ENCODE measurements around the gene PRKAG1. TPM values are rescaled to one million over a fixed set of nuclear protein-coding genes. Genes with fewer than 3 reads are reported as not detected.

PRKAG1 gene
- total and polyA plus RNA-seq, 2 experiments from 2014 or later, result 41.0 to 54.5 TPM

DNA sequence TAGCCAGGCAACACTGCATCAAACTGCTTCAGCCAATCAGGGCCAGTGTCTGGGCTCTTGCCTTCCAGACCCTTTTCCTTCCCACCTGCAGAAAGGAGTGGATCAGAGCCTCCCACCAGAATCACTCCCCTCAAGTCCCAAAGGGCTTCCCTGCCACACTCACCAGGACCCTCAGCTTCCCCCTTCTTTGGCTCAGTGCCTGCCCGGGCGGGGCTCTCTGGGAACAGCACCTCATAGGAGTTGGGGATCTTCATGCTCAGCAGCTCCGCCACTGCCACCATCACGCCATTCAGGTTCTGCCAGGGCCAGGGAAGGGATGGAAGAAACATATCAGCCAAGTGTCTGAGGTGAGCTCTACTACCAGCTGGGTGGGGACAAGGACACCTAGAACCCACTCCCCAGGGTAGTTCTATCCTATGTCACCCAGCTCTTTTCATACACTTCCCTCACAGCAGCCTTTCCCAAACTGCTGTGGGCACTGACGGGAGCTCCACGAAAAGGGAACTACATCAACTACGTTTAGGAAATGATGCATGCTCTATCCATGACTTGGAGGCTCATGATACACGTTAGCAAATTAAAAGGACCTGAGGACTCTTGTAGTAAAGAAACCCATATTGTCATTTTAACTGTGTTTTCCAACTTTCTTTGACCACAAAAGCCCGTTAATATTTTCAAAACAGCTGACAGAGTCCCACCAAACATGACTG is 9.4 kb upstream of the PRKAG1 start:
- DNase-seq (ENCODE audit: low read depth in 1 of 2, low spot score in 1 of 2), result no peak
- peaks cover 65% of the 10 kb centered on the region for H3K36me3 ChIP-seq
- no peaks in the 10 kb centered on the region for H3K27me3 ChIP-seq
- no peaks in the 10 kb centered on the region for H3K4me1 ChIP-seq (ENCODE audit: low read depth)
- TF ChIP-seq, protein P1, sequence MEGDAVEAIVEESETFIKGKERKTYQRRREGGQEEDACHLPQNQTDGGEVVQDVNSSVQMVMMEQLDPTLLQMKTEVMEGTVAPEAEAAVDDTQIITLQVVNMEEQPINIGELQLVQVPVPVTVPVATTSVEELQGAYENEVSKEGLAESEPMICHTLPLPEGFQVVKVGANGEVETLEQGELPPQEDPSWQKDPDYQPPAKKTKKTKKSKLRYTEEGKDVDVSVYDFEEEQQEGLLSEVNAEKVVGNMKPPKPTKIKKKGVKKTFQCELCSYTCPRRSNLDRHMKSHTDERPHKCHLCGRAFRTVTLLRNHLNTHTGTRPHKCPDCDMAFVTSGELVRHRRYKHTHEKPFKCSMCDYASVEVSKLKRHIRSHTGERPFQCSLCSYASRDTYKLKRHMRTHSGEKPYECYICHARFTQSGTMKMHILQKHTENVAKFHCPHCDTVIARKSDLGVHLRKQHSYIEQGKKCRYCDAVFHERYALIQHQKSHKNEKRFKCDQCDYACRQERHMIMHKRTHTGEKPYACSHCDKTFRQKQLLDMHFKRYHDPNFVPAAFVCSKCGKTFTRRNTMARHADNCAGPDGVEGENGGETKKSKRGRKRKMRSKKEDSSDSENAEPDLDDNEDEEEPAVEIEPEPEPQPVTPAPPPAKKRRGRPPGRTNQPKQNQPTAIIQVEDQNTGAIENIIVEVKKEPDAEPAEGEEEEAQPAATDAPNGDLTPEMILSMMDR (IDR thresholded peaks at IDR 0.05; ENCODE audit: low read depth, low read length), result no peak
- no peaks in the 10 kb centered on the region for H3K9me3 ChIP-seq (ENCODE audit: low read depth)
- no peak overlapping the region for H3K4me3 ChIP-seq
- H3K27ac ChIP-seq, result no peak overlapping the region

DNA sequence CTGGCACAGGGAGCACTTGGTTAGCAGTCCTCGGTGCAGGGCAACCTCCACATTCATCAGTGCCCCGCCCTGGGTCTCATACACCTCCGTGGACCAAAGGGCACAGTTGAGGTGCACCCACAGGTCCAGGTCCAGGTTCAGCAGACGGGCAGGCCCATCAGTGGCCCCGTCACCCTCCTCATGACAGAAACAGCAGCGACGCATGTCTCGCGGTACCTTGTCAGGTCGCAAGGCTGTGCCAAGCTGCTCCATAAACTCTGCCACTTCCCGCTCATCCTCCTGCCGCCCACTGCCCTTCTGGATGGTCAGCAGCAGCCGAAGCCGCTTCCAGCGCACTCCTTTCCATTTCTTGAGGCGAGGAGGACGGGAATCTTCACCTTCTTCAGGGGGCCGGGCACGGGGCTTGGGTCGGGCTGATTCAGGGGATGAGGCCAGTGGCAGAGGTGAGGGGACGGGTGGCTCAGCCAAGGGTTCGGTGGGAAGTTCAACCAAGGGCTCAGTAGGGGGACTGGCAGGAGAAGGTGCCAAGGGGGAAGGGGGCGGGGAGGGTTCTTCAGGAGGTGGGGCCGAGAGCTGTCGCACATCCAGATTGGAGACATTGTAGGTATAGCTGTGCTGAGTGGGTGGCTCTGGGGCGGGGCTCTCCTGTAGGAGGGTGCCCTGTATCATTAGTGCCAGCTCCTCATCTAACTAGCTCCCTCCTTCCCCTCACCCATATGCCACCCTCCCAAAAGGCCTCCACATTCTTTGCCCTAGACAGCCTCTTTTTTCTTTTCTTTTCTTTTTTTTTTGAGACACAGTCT is 8.3 kb upstream of the PRKAG1 start:
- no peak for DNase-seq (ENCODE audit: low read depth in 1 of 2, low spot score in 1 of 2)
- Histone ChIP-seq H3K27ac (no peak overlapping the region), H3K4me3 (no peak overlapping the region), H3K27me3 (no peaks in the 10 kb centered on the region), H3K9me3 (ENCODE audit: low read depth) (no peaks in the 10 kb centered on the region), H3K36me3 (peaks cover 65% of the 10 kb centered on the region), H3K4me1 (ENCODE audit: low read depth) (no peaks in the 10 kb centered on the region)
- TF ChIP-seq, protein P1 (IDR thresholded peaks at IDR 0.05; ENCODE audit: low read depth, low read length), result no peak

DNA sequence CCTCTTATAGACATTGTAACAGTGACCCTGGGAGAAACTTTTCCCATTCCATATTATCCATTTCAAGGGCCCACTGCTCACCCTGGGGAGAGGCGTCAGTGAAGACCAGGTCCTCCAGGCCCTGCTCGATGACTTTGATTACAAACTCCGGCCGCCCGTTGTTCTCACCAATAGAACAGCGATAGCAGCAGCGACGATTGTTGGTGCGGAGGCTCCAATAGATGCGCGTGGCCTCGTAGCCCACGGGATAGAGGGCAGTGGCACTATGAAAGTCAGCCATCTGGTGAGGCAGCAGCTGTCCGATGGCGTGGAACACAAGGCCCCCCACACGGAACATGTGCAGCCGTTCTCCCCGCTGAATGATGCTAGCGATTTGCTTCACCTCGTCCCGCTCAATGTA is 7.5 kb upstream of the PRKAG1 start:
- DNase-seq (ENCODE audit: low read depth in 1 of 2, low spot score in 1 of 2), result no peak
- Histone ChIP-seq H3K27ac (no peak overlapping the region), H3K4me1 (ENCODE audit: low read depth) (no peaks in the 10 kb centered on the region), H3K4me3 (no peak overlapping the region), H3K36me3 (peaks cover 70% of the 10 kb centered on the region), H3K27me3 (no peaks in the 10 kb centered on the region), H3K9me3 (ENCODE audit: low read depth) (no peaks in the 10 kb centered on the region)
- TF ChIP-seq, protein P1 (IDR thresholded peaks at IDR 0.05; ENCODE audit: low read depth, low read length), result no peak

DNA sequence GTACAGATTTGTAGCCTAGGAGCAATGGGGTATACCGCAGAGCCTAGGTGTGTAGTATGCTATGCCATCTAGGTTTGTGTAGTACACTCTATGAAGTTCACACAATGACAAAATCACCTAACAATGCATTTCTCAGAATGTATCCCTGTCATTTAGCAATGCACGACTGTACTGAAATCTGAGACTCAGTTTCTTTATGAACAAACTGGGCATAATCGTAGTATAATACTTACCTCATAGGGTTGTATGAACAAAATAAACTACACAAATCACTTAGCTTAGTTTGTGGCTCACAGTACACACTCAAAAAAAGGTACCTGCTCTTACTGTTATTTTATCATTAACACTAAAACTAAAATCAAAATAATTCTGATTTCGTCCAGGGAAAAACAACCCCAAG is 6.9 kb upstream of the PRKAG1 start:
- DNase-seq (ENCODE audit: low read depth in 1 of 2, low spot score in 1 of 2), result no peak
- H3K4me1 ChIP-seq (ENCODE audit: low read depth), result no peaks in the 10 kb centered on the region
- H3K4me3 ChIP-seq, result no peak overlapping the region
- TF ChIP-seq, protein P1 (IDR thresholded peaks at IDR 0.05; ENCODE audit: low read depth, low read length), result no peak
- peaks cover 71% of the 10 kb centered on the region for H3K36me3 ChIP-seq
- no peak overlapping the region for H3K27ac ChIP-seq
- no peaks in the 10 kb centered on the region for H3K9me3 ChIP-seq (ENCODE audit: low read depth)
- H3K27me3 ChIP-seq, result no peaks in the 10 kb centered on the region

DNA sequence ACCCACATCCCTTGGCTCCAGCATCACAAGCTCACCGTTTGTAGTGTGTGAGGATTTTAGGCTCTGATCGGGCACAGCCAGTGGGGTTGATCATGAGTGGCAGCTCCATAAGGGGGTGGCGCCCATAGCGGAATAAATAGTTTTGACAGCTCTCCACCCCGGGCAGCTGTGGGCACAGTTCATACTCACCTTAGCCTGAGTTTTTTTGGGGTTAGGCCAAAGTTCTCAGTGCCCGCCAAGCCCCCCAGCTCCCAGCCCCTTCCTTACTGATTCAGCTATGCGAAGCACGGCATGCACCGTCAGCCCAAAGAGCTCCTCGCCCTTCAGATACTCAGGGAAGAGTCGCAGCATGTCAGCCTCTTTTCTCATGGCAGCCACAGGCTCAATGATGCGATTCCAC is 6.0 kb upstream of the PRKAG1 start:
- no peak for DNase-seq (ENCODE audit: low read depth in 1 of 2, low spot score in 1 of 2)
- no peak overlapping the region for H3K4me3 ChIP-seq
- H3K9me3 ChIP-seq (ENCODE audit: low read depth), result no peaks in the 10 kb centered on the region
- H3K27me3 ChIP-seq, result no peaks in the 10 kb centered on the region
- H3K4me1 ChIP-seq (ENCODE audit: low read depth), result no peaks in the 10 kb centered on the region
- H3K36me3 ChIP-seq, result peaks cover 67% of the 10 kb centered on the region
- TF ChIP-seq, protein P1 (IDR thresholded peaks at IDR 0.05; ENCODE audit: low read depth, low read length), result no peak
- H3K27ac ChIP-seq, result no peak overlapping the region
